Stimulated activated CD4-positive, alpha-beta T cell treated with anti-CD3 and anti-CD28 coated beads, Interleukin-4, amount 100 ng/mL, for 4 hours (primary cell): ENCODE results near the gene ARFIP1.
"Not testable (repeated sequence)": the region's sequence is repeated elsewhere in the genome, so short reads cannot be mapped to it uniquely, and the experiment has no call there.

Experiments used
- DNase-seq, 2 experiments: peaks; one replicate each; pipeline ENCODE4 v3.0.0-alpha.2; 2020

The ARFIP1 gene

GRCh38 chr4:152779513-152780266, at the start of gene ARFIP1, which contains the start of gene TIGD4:
Gene ARFIP1 (plus strand): TSS chr4:152779954. CDS start chr4:152829634, 49,680 bp downstream.
Gene TIGD4 (minus strand): TSS chr4:152779730. CDS start chr4:152771004, 8,726 bp downstream.
- DNase-seq: peak; percentile 87 to 92

- no peak for DNase-seq
These were observed 47.8 kb upstream of the ARFIP1 start for GRCh38 chr4:152731997-152732396.

GRCh38 chr4:152734015-152734698, 45.6 kb upstream of the ARFIP1 start:
- DNase-seq: no peak

GRCh38 chr4:152734699-152735050, 45.1 kb upstream of the ARFIP1 start:
- DNase-seq: no peak

GRCh38 chr4:152735396-152735859, 44.3 kb upstream of the ARFIP1 start:
- no peak for DNase-seq

GRCh38 chr4:152735906-152736305, 43.8 kb upstream of the ARFIP1 start:
- no peak for DNase-seq

GRCh38 chr4:152738827-152739226, 40.9 kb upstream of the ARFIP1 start:
- DNase-seq: no peak

- DNase-seq: no peak
These were observed 32.3 kb upstream of the ARFIP1 start for GRCh38 chr4:152747444-152747843.

- no peak for DNase-seq
These were observed 31.1 kb upstream of the ARFIP1 start for GRCh38 chr4:152748619-152749018.

- DNase-seq: no peak
These were observed 16.0 kb upstream of the ARFIP1 start for GRCh38 chr4:152763796-152764195.

- DNase-seq: not testable (repeated sequence)
These were observed 14.6 kb upstream of the ARFIP1 start for GRCh38 chr4:152765069-152765737.

GRCh38 chr4:152771741-152772533, 7.8 kb upstream of the ARFIP1 start:
- DNase-seq: no peak

- DNase-seq: no peak
These were observed 6.4 kb upstream of the ARFIP1 start for GRCh38 chr4:152773339-152773738.

GRCh38 chr4:152773953-152774352, 5.8 kb upstream of the ARFIP1 start:
- DNase-seq: no peak

- DNase-seq: no peak
These were observed 3.4 kb upstream of the ARFIP1 start for GRCh38 chr4:152776352-152776751.

GRCh38 chr4:152777488-152777887, 2.3 kb upstream of the ARFIP1 start:
- no peak for DNase-seq

- DNase-seq: peak; percentile 9 to 13
These were observed 870 bp upstream of the ARFIP1 start for GRCh38 chr4:152778656-152779512.

GRCh38 chr4:152780267-152780778, 569 bp downstream of the ARFIP1 start:
- DNase-seq: no peak

- DNase-seq: no peak
These were observed 5.0 kb downstream of the ARFIP1 start for GRCh38 chr4:152784490-152785350.
